Stimulated activated CD8-positive, alpha-beta memory T cell treated with anti-CD3 and anti-CD28 coated beads, Interleukin-2, amount 100 ng/mL, for 1 hour (primary cell): Measurements from ENCODE around the gene MEOX2.

Source experiments
- DNase-seq, 2 donors: peaks; one replicate each; pipeline ENCODE4 v3.0.0-alpha.2; 2020; ENCODE audit warnings: low read depth in 2 of 2

MEOX2 gene

GRCh38 chr7:15686295-15686956, at the start of gene MEOX2:
Gene MEOX2 (minus strand): TSS chr7:15686683. CDS start chr7:15686402, 281 bp downstream.
- DNase-seq: no peak

GRCh38 chr7:15729746-15730145, 43.3 kb upstream of the MEOX2 start:
- DNase-seq: no peak

- no peak for DNase-seq
Measured at GRCh38 chr7:15725051-15725450, 38.6 kb upstream of the MEOX2 start.

GRCh38 chr7:15723841-15724240, 37.4 kb upstream of the MEOX2 start:
- no peak for DNase-seq

DNA sequence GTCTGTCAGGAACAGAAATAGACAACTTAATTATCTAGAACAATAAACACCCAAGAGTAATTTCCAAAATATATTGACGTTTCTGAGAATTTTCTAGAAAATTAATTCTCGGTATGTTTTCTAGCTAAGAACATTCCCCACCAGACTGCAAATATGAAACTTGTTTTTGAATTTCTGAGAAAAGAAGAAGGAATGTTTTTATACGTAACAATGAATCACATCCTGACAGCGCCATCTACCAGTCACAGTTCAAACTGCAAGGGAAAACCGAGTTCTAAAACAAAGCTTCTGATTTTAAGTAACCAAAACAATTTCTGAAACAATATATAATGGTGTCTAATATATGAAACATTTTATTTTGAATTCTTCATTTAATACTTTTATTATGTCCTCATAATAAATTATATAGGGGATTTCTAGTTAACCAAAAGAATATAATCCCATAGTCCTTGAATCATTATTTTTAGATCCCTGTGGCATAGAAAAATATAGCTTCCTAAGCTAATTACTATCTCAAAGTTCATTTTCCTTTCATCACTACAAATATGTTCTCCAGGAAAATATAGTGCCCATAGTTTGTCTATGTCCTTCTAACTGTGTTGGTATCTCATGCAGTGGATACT, 34.5 kb upstream of the MEOX2 start:
- no peak for DNase-seq

- DNase-seq: no peak
Measured at GRCh38 chr7:15719311-15719710, 32.8 kb upstream of the MEOX2 start.

DNA sequence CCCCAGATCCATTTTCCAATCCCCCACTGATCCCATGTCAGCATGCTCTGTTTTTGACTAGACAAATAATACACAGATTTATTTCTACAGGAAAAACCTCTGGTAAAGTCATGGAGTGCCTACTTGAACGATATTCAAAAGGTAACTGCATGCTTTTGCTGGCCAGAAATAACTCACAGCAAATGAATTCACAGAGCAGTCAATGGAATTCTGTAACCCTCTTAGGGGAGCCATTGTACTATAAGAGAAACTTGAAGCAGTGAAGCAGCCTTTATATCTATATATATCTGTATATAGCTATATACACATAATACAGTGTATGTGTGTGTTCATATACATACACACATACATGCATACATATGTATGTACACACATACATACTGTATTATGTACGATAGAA, 29.0 kb upstream of the MEOX2 start:
- DNase-seq: no peak

GRCh38 chr7:15709978-15710377, 23.5 kb upstream of the MEOX2 start:
- DNase-seq: no peak

GRCh38 chr7:15707570-15707969, 21.1 kb upstream of the MEOX2 start:
- no peak for DNase-seq

GRCh38 chr7:15703732-15704131, 17.2 kb upstream of the MEOX2 start:
- DNase-seq: no peak

- no peak for DNase-seq
Measured at GRCh38 chr7:15692501-15693020, 6.1 kb upstream of the MEOX2 start.

GRCh38 chr7:15688911-15689310, 2.4 kb upstream of the MEOX2 start:
- DNase-seq: no peak

DNA sequence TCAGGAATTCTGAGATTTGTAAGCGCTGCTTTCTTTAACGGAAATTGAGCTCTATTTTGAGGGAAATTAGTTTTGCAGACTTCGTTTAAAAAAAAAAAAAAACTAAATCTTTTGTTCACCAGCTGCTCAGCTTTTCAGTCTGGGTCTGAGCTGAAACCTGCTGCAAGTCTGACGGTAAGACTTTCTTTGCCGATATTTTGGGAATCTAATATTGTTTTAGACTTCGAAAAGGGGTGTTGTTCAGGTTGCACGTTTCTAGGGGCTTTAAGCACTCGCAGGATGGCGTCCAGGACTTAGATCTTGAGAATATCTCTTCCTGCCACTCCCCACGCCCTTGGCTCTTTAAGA, 1.8 kb upstream of the MEOX2 start:
- DNase-seq: no peak

DNA sequence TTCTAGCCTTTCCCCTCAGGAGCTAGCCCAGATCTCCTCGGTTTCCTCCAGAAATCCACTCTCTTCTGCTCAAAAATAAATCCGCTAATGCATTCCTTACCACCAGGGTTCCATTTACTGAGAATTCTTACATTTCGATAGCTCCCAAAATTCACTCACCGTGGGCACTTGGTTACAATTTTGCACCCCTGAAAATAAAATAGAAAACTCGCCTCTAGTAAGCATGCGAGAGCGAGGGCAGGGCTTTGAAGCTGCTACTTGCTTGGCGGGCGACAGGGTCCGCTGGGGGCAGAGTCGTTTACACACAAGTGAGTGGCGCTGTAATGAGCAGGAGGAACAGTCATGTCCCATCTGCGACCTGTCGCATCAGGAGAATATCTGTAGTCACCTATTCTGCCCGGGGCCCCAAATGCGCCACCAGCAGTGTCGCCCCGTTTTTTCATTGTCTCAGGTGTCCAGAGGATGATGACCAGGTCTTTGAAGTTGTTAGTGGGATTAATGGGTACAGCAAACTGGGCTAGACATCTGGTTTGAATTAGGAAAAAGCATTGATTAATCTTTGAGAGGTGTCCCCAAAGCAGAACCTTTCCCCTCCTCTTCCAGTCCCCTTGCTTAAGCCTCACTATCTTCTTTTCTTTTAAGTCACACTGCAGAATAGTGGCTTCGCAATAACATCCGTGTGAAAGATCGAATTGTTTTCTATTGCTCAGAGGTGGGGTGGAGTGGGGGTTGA, 1.2 kb upstream of the MEOX2 start:
- DNase-seq: no peak

DNA sequence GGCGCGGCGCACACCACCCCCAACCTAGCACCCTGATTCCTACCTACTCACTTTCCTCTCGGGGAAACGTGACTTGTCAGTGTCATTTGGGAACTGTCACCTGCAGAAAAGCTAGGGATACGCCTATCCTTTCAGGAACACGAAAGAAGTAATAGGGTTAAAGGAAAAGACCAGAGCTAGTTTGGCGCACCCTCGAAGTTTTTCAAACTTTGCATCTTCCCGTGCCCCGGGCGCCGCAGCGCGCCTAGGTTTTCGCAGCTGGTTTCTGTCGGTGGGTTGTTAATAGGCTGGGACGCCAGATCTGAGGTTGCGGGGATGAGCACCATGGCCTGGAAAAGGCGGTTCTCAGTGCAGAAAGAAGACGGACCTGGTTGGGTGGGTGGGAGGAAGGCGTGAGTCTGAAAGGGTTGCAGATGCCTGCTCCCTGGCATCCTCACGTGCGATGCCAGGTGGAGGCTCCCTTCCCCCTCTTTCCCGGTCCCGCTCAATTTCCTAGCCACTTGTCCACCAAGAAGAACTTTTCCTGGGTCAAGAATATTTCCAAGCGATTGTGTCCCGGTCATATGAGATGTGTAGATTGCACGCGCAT, 568 bp upstream of the MEOX2 start:
- no peak for DNase-seq

GRCh38 chr7:15685358-15686294, 857 bp downstream of the MEOX2 start:
- no peak for DNase-seq

- no peak for DNase-seq
Measured at GRCh38 chr7:15684871-15685270, 1.6 kb downstream of the MEOX2 start.

- no peak for DNase-seq
Measured at GRCh38 chr7:15684111-15684800, 2.2 kb downstream of the MEOX2 start.

DNA sequence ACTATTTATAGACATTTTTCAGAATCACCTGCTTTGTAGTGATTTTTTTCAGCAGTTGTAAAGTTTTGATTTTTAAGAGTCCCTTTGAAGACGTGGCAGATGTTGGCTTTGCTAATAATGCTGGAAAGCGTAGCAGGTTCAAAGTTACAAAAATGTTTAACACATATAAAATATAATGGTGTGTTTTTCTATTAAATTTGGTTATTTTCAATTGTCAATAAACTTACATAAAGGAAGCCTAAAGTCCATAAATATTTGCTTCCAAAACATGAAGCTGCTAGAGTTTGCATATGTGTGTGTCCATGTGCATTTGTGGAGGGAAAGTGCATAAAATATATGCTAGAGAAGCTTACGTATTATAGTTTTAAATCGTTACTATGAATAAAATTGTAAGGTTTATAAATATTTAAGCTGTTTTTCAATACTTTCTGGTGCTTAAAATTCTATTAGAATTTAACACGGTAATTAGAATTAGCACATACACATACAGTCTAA, 3.7 kb downstream of the MEOX2 start:
- no peak for DNase-seq

GRCh38 chr7:15682111-15682510, 4.4 kb downstream of the MEOX2 start:
- DNase-seq: no peak

GRCh38 chr7:15681631-15682030, 4.9 kb downstream of the MEOX2 start:
- no peak for DNase-seq
